Thoracic aorta (tissue), 2 donors: ENCODE data around the gene FBLN2. TPM values are rescaled to one million over a fixed set of nuclear protein-coding genes. Genes with fewer than 3 reads are reported as not detected.

Experiments
- ATAC-seq: fragments of 150-250 bp; one replicate; pipeline ENCODE4 v1.8.0; 2017; ENCODE audit warnings: low read depth; ENCODE audit not compliant: insufficient number of reproducible peaks, low FRiP score
- DNase-seq: peaks from one replicate; pipeline ENCODE4 v3.0.0-alpha.2; 2020; ENCODE audit warnings: low spot score
- H3K27ac ChIP-seq, 2 donors: fragments of 200-600 bp; sonication (generic); 1 replicate in 1 of 2; 2 replicates in 1 of 2; pipeline ENCODE4 v1.5.1; 2016; ENCODE audit warnings: mild to moderate bottlenecking in 2 of 2, moderate library complexity in 2 of 2
- H3K27me3 ChIP-seq: fragments of 200-600 bp; sonication (generic); replicated peaks from 2 replicates; pipeline ENCODE4 v1.6.0; 2016; ENCODE audit warnings: mild to moderate bottlenecking; ENCODE audit not compliant: insufficient read depth
- H3K36me3 ChIP-seq: fragments of 200-600 bp; sonication (generic); one replicate; pipeline ENCODE4 v1.5.1; 2016
- H3K4me1 ChIP-seq, 2 donors: fragments of 200-600 bp; sonication (generic); 1 replicate in 1 of 2; 2 replicates in 1 of 2; pipeline versions ENCODE4 v1.5.1 to v1.6.0; 2016; ENCODE audit warnings: low read depth in 2 of 2, mild to moderate bottlenecking in 1 of 2; ENCODE audit not compliant: control insufficient read depth in 1 of 2
- H3K4me3 ChIP-seq: fragments of 200-600 bp; sonication (generic); 2 replicates; pipeline ENCODE4 v1.5.1; 2016; ENCODE audit warnings: mild to moderate bottlenecking
- H3K9me3 ChIP-seq: fragments of 200-600 bp; sonication (generic); 2 replicates; pipeline ENCODE4 v1.5.1; 2016
- total RNA-seq, 2 donors: library from RNA; depleted of rRNA; stranded (reverse); fragments of >200 nt; gene quantifications; one replicate each; pipeline versions ENCODE4 v1.1.0 to v1.2.3, GENCODE V29; 2016
- TF ChIP-seq, protein P1 (sequence below): fragments of 200-600 bp; sonication (generic); IDR thresholded peaks from one replicate; pipeline ENCODE4 v1.5.1; 2019; ENCODE audit warnings: antibody characterized with exemption

FBLN2 gene
- total RNA-seq, 2 donors from 2014 or later = 233 to 328 TPM

DNA sequence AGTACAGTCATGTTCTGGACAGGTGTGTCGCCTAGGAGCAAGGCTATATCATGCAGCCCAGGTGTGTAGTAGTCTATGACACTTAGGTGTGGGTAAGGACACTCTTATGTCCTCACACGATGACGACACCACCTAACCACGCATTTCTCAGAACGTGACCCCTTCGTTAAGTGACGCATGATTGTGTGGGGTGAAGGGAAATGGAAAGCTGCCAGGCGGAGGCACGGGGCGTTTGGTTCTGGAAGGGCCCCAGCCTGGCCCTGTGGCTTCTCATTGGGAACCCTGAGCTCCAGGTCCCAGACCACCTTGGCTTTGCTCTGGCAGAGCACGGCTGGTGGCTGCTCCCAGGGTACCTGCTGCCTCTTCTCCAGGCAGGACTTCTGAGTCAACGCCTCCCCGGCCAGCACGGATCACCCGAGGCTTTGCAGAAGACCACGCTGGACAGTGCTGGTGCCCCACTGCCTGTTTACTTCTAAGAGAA, 39.3 kb downstream of the FBLN2 start:
- no peak overlapping the region for H3K27ac ChIP-seq
- no peaks in the 10 kb centered on the region for H3K4me1 ChIP-seq
- ATAC-seq = no peak
- TF ChIP-seq, protein P1, sequence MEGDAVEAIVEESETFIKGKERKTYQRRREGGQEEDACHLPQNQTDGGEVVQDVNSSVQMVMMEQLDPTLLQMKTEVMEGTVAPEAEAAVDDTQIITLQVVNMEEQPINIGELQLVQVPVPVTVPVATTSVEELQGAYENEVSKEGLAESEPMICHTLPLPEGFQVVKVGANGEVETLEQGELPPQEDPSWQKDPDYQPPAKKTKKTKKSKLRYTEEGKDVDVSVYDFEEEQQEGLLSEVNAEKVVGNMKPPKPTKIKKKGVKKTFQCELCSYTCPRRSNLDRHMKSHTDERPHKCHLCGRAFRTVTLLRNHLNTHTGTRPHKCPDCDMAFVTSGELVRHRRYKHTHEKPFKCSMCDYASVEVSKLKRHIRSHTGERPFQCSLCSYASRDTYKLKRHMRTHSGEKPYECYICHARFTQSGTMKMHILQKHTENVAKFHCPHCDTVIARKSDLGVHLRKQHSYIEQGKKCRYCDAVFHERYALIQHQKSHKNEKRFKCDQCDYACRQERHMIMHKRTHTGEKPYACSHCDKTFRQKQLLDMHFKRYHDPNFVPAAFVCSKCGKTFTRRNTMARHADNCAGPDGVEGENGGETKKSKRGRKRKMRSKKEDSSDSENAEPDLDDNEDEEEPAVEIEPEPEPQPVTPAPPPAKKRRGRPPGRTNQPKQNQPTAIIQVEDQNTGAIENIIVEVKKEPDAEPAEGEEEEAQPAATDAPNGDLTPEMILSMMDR = no peak
- no peak for DNase-seq
- no peaks in the 10 kb centered on the region for H3K36me3 ChIP-seq
- H3K4me3 ChIP-seq = no peak overlapping the region
- no peaks in the 10 kb centered on the region for H3K27me3 ChIP-seq
- H3K9me3 ChIP-seq = no peaks in the 10 kb centered on the region

DNA sequence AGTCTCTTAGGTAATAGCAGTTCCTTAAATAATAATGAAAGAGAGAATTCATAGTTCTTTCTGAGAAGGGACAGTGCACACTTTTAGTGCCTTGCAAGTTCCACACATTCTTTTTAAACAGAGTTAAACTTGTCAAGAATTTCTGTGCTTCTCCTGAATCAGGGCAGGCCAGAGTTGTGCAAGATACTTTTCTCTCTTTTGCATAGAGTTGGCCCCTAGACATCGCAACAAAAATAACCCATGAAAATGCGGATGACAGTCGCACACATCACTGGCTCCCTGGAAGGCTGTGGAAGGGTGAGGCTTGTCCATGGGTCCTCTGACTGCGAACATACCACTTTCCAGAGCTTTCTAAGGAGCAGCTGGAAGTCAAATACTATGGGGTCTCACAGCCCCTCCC, 40.1 kb downstream of the FBLN2 start:
- Histone ChIP-seq H3K27ac (no peak overlapping the region), H3K36me3 (no peaks in the 10 kb centered on the region), H3K4me1 (no peaks in the 10 kb centered on the region), H3K9me3 (no peaks in the 10 kb centered on the region), H3K27me3 (no peaks in the 10 kb centered on the region), H3K4me3 (no peak overlapping the region)
- TF ChIP-seq, protein P1 = no peak
- ATAC-seq (no peak), DNase-seq (no peak)

- Histone ChIP-seq H3K36me3 (no peaks in the 10 kb centered on the region), H3K4me1 (no peaks in the 10 kb centered on the region), H3K27ac (no peak overlapping the region), H3K4me3 (no peak overlapping the region), H3K27me3 (no peaks in the 10 kb centered on the region), H3K9me3 (no peaks in the 10 kb centered on the region)
- TF ChIP-seq, protein P1 = no peak
- ATAC-seq (no peak), DNase-seq (no peak)
Measured at GRCh38 chr3:13590841-13591520, 42.1 kb downstream of the FBLN2 start.

- Histone ChIP-seq H3K4me1 (no peaks in the 10 kb centered on the region), H3K4me3 (no peak overlapping the region), H3K27me3 (no peaks in the 10 kb centered on the region), H3K9me3 (no peaks in the 10 kb centered on the region), H3K36me3 (no peaks in the 10 kb centered on the region), H3K27ac (no peak overlapping the region)
- ATAC-seq (no peak), DNase-seq (no peak)
- TF ChIP-seq, protein P1 = no peak
Measured at GRCh38 chr3:13593615-13594014, 44.7 kb downstream of the FBLN2 start.

DNA sequence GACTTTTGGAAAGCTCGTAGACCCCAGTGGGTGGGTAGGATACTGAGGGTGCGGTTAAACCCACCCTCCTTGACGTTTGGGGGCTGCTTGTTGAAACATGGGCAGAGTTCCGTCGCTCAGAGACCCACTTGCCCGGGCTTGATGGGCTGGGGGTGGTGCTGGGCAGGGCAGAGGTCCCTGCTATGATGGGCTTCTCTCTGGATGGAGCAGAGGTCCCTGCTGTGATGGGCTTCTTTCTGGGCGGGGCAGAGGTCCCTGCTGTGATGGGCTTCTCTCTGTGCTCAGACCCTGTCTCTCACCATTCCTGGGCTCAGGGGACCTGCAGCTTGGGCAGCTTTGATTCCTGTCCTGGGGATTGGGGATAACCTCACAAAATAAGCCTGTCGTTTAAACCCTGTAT, 45.2 kb downstream of the FBLN2 start:
- H3K4me1 ChIP-seq = no peaks in the 10 kb centered on the region
- no peaks in the 10 kb centered on the region for H3K27me3 ChIP-seq
- no peak for ATAC-seq
- TF ChIP-seq, protein P1 = no peak
- no peak overlapping the region for H3K27ac ChIP-seq
- H3K36me3 ChIP-seq = no peaks in the 10 kb centered on the region
- H3K4me3 ChIP-seq = no peak overlapping the region
- no peaks in the 10 kb centered on the region for H3K9me3 ChIP-seq
- DNase-seq = no peak
